NCI-H345 (cell line): ENCODE measurements around the gene NAA60.
"Not testable (repeated sequence)": the region's sequence is repeated elsewhere in the genome, so short reads cannot be mapped to it uniquely, and the experiment has no call there.

Experiments
- DNase-seq: peaks from one replicate; lab custom pipeline; 2025; lab: John Stamatoyannopoulos, UW

Gene NAA60

GRCh38 chr16:3465301-3465700 is 21.8 kb downstream of the NAA60 start:
- DNase-seq, result no peak

DNA sequence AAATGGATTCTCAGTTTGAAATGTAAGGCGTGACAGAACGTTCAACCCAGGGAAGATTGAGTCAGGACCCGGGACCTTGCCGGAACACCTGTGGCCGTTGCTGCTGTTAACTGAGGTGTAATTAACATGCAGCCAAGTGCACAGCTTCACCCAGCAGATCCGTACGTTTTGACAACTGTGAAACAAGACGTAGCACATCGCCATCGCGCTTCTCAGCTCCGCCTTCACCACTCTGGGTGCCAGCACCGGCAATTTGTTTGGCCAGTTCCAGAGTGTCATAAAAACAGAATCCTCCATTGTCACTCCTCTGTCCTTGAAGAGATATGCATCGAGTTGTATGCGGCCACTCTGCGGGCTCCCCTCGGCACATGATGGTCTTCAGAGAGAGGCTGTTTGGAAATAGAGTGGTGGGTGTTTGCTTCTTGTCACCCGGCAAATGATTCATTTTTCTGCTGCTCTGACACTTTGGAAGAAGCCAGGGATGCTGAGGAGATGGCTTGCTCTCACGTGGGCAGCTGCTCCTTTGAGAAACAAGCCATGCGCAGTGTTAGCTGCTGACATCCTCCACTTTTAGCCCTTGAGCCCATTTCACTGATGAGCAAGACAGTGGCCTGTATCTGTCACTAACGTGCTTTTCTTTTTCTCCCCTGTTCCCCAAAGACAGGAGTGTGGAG is 22.6 kb downstream of the NAA60 start:
- DNase-seq, result no peak

DNA sequence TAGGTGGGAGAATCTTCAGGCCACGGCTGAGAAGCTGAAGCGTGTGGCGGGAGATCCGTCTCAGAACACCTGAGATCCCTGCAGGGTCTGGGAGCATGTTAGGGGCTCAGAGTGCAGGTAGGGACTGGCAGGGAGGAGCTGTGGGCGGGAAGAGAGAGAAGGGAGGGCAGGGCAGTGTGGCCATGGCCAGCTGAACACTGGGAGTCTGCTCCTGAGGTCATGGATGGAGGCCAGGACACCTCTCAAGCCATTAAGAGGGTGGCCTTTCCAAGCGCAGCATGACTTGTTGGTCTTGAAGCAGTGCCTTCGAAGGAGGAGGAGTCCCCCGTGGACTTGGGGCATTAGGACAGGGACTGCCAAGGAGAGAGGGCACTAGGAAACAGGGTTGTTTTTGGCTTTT is 23.7 kb downstream of the NAA60 start:
- no peak for DNase-seq

GRCh38 chr16:3467921-3468320 is 24.4 kb downstream of the NAA60 start:
- no peak for DNase-seq

DNA sequence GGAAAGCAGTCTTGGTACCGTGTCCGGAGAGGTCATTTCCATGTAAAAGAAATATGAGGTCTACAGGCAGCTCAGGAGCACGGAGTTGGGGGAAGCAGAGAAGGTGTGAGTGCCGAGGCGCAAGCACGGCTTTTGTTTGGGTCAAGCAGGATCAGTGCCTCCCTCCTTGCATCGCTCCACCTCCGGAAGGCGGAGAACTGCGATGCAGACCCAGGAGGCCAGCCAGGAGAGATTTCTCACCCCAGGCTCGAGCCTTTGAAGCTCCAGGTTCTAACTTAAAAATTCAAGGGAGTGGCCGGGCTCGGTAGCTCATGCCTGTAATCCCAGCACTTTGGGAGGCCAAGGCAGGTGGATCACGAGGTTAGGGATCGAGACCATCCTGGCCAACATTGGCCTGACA is 25.0 kb downstream of the NAA60 start:
- no peak for DNase-seq

DNA sequence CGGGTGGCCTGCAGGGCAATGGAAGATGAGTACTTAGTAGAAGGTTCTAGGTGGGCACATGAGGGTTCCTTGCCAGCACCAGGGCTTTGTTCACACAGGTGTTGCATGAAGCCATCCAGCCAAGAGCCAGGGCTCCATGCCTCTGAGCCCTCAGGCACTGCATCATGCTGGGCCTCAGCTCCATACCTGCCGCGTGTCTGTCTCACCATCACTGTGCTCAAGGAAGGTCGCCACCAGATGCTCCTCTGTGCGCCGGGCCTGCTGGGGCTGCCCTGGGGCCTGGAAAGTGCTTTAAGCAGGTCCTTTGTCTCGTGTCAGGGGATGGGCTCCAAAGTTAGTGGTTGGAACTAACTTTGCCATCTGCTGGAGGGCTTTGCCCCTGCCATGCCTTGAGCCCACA is 26.3 kb downstream of the NAA60 start:
- DNase-seq, result no peak

DNA sequence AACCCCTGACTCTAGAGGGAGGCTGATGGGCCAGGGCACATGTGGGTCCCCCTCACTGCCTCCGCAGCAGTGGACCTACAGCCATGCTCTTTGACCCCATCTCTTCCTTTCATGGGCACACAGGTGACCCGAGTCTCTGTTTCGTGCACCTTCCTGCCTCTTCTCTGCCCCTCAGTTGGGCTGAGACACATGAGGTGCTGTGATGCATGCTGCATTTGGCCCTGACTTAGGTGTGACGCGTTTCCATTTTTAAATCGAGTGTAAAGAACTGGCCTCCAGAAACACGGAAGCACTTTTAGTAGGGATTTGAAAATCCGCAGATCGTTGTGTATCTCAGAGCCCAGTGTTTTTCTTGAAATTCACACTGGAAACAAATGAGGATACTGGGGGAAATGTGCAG is 27.2 kb downstream of the NAA60 start:
- DNase-seq, result no peak

DNA sequence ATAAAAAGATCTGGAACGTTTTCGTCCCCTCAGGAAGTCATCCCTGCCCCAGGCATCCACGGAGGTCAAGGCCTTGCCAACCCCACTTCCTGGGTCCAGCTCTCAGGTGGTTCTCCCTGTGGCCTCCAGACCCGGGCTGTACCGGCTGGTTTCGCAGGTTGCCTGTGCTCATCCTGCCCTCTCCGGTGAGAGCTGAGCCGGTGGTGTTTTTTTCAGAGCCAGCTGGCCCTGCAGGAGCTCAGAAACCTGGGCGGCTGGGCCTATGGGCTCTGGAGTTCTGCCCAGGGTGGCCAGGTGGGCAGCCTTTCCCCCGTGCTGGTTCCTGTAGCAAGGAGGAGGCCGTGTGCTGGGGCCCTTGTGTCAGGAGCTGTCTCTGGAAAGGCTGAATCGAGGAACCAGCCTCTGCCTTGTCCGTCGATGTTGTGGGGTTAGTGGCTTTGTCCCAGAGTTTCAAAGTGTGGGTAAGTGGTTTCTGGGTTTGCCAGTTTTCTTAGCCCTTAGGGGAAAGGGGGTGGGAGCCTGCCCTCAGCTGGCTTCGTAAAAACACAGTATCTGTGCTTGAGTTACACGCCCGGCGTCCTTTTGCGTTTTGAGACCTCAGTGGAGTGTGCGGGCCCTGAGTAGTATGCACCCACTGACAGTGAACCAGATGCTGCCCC is 28.2 kb downstream of the NAA60 start:
- DNase-seq, result no peak

GRCh38 chr16:3472878-3473595 is 29.6 kb downstream of the NAA60 start:
- no peak for DNase-seq

GRCh38 chr16:3473596-3473943 is 30.1 kb downstream of the NAA60 start:
- not testable (repeated sequence) for DNase-seq

- DNase-seq, result no peak
Observed at GRCh38 chr16:3474136-3474779, 30.8 kb downstream of the NAA60 start.

DNA sequence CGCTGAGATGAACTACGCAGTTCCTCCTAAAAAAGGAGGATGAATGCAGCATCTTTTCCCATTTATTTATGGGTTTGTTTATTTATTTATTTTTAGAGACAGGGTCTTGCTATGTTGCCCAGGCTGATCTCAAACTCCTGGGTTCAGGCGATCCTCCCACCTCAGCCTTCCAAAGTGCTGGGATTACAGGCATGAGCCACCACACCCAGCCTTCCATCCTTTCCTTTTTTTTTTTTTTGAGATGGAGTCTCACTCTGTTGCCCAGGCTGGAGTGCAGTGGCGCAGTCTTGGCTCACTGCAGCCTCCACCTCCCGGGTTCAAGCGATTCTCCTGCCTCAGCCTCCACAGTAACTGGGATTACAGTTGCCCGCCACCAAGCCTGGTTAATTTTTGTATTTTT is 31.4 kb downstream of the NAA60 start:
- DNase-seq, result not testable (repeated sequence)

DNA sequence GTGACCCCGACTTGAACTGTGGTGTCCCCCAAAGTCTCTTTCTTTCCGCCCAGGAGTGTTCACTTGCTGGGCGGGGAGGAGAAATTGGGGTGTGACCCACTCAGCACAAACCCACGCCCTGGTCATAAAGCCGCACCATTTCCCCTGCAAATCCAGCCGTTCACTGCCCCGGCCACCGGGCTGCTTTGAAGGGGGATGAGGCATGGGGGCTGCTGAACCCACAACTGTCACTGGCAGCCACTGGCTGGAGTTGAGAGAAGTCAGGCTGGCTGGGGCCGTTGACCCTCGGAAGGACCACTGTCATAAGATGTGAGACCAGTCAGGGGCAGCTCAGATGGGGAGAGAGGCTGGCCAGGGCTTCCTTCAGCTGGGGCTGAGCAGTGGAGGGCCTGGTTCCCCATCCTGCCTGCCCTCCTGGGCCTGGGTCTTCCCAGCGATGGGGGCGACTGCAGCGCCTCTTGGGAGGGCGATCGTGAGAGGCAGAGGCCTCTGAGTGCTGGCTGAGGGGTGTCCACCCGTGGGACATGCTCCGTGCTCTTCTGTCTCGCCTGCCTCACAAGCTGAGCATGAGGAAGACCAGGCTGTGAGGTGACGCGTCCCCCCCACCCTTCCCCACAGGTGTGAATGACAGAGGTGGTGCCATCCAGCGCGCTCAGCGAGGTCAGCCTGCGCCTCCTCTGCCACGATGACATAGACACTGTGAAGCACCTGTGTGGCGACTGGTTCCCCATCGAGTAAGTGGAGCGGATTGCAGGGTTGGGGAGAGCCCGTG is 32.3 kb downstream of the NAA60 start:
- no peak for DNase-seq

GRCh38 chr16:3476409-3476808 is 32.9 kb downstream of the NAA60 start:
- no peak for DNase-seq

DNA sequence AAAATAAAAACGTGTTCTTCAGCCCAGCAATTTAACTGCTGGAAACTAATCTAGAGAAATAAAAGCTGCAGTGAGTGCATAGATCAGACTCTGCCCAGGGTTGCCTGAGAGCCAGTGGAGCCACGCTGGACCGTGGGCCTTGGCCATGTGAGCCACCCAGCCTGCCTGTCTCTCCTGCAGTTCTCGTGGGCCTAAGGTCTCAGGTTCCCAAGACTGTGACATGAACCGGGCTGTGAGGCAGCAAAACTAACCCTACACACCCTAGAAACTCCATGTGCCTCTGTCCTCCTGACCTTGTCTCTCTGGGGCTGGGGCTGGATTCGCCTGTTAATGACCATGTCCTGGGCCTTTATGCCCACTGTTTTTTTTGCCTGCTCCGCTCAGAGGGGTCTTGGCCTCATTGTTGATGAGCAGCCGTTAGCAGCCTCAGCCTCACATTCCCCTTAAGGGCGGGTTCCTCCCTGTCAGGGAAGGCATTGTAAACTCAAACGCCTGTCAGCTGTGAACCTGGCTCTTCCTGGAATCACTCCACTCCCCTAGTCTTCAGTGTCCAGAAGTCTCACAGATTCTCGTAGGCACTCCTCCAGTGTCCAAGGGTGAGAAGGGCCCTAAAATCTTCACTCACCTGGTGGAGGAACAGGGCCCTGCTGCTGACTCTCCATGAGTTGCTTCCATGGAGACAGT is 34.9 kb downstream of the NAA60 start:
- DNase-seq, result no peak

- DNase-seq, result no peak
Observed at GRCh38 chr16:3479654-3480216, 36.3 kb downstream of the NAA60 start.

DNA sequence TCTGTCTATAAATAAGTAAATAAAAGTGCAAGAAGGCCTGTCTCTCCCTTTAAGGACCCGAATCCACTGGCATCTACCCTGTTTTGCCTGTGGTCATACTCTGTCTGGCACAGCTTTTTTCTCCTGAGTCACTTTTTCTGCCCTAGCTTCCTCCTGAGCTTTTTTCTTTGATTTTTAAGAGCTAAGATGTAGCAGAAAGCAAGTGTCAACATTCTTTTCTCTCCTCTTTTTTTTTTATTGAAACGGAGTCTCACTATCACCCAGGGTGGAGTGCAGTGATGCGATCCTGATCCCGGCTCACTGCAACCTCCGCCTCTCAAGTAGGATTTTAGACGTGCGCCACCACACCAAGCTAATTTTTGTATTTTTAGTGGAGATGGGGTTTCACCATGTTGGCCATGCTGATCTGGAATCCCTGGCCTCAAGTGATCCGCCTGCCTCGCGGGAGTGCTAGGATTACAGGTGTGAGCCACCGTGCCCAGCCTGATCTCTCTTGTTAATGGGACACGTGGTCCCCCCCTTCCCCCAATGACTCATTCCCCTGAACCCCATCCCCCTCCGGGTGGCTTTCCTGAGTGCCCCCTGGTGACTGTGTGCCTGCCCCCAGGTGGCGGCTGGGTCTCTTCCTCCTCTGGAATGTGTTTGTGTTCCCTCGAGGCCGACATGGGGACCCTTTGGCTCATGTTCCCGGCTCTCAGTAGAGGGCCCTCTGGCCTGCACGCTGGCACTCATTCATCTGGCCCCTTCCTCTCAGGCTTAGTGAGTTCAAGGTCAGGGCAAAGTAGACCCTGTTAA is 37.6 kb downstream of the NAA60 start:
- no peak for DNase-seq

DNA sequence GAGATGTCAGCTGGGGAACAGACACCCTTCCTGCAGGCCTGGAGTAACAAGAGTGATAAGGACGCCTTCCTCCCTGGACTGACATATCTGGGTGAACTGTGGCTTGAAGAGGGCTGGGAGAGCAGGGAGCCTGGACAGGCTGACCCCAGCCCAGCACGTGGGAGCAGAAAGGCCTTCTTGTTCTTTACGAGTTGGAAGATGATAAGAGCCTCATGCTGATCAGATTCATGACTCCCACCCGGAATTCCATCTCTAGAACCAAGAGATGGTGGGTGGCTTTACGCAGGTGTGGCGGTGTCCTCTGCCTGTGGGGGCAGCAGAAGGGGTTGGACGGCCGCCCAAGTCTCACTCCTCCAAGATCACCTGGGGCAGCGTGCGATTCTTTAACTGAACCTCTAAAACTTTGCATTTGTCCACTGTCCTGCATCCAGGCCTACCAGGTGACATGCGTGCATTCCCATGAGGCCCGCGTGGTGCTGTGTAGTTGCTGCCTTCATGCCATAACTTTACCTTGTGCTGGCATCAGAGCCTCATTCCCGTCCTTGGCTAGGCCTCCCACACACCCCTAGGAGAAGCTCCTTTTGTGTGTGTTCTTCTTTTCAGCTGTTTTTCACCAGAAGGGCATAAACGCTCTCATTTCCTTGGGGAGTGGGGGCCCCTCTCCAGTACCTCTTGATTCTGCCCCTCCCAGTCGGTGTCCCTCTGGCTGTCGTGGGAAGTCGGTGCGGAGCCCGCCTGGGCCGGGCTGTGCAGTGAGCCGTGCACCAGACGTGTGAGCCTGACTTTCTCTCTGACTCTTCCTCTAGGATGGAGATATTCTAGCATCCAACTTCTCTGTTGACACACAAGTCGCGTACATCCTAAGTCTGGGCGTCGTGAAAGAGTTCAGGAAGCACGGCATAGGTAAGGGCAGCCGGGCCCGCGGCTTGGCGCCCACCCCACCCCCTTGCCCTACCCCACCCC is 38.5 kb downstream of the NAA60 start:
- no peak for DNase-seq

DNA sequence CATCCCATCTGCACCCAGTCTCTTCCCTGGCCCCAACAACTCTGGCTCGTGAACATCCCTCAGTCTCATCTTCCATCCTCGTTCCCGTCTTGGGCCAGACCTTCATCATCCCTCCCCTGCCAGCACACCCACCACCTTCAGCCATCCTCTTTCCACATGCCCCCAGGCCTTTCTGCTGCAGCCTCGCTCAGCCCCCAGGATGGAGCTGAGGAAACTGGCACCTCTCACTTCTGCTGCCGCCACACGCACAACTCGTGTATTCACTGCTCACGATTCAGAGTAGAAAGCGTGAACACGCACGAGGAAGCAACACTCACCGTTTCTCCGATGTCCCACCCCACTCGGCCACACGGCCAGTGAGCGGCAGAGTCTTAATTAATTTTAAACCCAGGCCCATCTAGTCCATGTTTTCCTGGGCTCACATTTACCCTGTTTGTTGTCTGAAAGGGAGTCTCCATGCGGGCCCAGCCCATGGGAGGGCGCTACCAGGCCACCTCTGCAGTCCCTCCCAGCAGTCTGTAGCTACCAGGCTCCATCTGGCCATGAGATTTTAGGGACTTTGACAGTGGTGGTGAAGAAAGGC is 39.3 kb downstream of the NAA60 start:
- DNase-seq, result no peak
